DND-41 (cell line): ENCODE data around the gene ACOXL.

ENCODE experiments used
- EZH2 ChIP-seq: IDR thresholded peaks from 3 replicates; pipeline ENCODE4 v1.6.1; 2012; ENCODE audit warnings: borderline replicate concordance, low read depth, mild to moderate bottlenecking, moderate library complexity, low read length, inconsistent platforms; ENCODE audit not compliant: severe bottlenecking
- TF ChIP-seq, protein P1 (sequence below): IDR thresholded peaks from 2 replicates; pipeline ENCODE4 v1.5.1; 2012; ENCODE audit warnings: borderline replicate concordance, low read length, moderate library complexity, mild to moderate bottlenecking; ENCODE audit not compliant: poor library complexity, severe bottlenecking; ENCODE audit errors: extremely low read depth

DNA sequence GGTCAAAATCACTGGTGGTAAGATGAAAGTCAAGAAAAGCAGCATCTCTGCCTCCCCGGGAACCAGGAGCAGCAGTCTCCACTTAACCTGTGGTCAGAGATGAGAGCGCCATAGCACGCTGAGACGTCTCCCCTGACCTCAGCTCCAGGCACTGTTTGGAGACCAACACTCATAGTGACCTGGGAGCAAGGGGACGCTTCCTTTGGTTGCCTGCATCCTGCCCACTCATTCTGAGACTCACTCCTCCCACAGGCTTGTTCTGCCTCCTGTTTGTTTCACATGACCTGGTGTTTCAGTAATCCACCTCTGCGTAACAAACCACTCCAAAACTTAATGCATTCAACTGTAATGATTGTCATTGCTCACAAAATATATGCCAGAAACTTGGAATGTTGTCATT, 139.3 kb downstream of the ACOXL start:
- TF ChIP-seq, protein P1, sequence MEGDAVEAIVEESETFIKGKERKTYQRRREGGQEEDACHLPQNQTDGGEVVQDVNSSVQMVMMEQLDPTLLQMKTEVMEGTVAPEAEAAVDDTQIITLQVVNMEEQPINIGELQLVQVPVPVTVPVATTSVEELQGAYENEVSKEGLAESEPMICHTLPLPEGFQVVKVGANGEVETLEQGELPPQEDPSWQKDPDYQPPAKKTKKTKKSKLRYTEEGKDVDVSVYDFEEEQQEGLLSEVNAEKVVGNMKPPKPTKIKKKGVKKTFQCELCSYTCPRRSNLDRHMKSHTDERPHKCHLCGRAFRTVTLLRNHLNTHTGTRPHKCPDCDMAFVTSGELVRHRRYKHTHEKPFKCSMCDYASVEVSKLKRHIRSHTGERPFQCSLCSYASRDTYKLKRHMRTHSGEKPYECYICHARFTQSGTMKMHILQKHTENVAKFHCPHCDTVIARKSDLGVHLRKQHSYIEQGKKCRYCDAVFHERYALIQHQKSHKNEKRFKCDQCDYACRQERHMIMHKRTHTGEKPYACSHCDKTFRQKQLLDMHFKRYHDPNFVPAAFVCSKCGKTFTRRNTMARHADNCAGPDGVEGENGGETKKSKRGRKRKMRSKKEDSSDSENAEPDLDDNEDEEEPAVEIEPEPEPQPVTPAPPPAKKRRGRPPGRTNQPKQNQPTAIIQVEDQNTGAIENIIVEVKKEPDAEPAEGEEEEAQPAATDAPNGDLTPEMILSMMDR: no peak
- no peak for TF ChIP-seq EZH2
